Adipocyte (in vitro differentiated cells): ENCODE results near the gene CAMTA1.

Experiments
- DNase-seq: peaks from one replicate; pipeline ENCODE4 v3.0.0-alpha.2; 2015; ENCODE audit warnings: low read depth
- H3K27me3 ChIP-seq: replicated peaks from 2 replicates; pipeline ENCODE4 v1.7.0; 2013; ENCODE audit warnings: mild to moderate bottlenecking, low read length, moderate library complexity; ENCODE audit not compliant: control insufficient read depth, insufficient read depth
- H3K36me3 ChIP-seq: 2 replicates; pipeline ENCODE4 v1.7.0; 2013; ENCODE audit warnings: low read length, mild to moderate bottlenecking, moderate library complexity; ENCODE audit not compliant: control insufficient read depth, insufficient read depth, severe bottlenecking
- H3K4me1 ChIP-seq: 2 replicates; pipeline ENCODE4 v1.7.0; 2013; ENCODE audit warnings: mild to moderate bottlenecking, low read length, moderate library complexity; ENCODE audit not compliant: control insufficient read depth, insufficient read depth
- H3K4me3 ChIP-seq: 2 replicates; pipeline ENCODE4 v1.7.0; 2013; ENCODE audit warnings: mild to moderate bottlenecking, low read length, moderate library complexity
- H3K9ac ChIP-seq: 2 replicates; pipeline ENCODE4 v1.7.0; 2013; ENCODE audit warnings: mild to moderate bottlenecking, low read length, moderate library complexity
- H3K9me3 ChIP-seq: 2 replicates; pipeline ENCODE4 v1.7.0; 2013; ENCODE audit warnings: mild to moderate bottlenecking, low read length, moderate library complexity; ENCODE audit not compliant: control insufficient read depth

The CAMTA1 gene

DNA sequence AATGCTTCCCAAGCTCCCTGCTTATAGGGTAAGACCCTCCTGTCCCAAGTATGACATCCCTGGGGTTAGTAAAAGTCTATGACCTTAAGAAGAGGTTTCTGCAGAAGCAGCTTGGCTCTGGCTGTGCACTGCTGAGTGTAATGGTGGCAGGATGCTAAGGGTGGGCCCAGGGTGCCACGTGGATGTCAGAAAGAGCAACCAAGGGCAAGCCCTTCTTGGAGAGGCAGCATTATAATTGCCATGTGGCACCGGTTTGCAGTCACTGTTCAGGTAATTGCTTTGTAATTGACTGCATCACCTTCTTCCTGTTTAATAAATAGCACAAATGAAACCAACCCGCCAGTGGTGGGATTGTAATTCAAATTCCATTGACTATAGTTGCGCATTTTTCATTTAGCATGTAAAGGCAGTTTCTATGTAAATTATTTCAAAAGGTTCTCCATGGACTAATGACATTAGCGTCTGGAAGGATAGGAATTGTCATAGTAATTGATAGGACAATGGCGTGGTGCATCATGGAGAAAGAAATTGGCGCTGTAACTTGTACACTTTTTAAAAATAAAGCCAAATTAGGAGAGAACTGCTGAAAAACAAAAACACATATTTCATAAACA lies 495.2 kb downstream of the CAMTA1 start:
- Histone ChIP-seq H3K36me3 (no peaks in the 10 kb centered on the region), H3K27me3 (no peaks in the 10 kb centered on the region), H3K4me1 (peaks cover 26% of the 10 kb centered on the region), H3K9ac (no peak overlapping the region), H3K4me3 (no peak overlapping the region), H3K9me3 (no peaks in the 10 kb centered on the region)
- DNase-seq: no peak

DNA sequence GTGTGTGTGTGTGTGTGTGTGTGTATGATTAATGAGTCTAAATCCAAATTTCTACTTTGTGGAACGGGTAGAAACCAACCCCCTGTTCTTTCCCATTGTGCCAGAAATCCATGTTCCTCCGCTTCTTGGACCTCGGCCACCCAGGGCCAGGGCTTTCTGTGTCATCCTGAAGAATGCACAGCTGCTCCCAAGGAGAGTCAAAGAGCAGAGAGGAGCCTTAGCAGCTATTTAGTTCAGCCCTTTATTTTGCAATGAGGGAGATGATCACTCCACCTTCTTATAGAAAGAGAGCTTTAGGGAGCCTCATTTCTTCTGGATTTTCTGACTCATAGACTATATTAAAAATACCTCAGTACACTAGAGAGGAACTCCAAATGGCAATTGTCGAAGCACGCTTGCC lies 496.6 kb downstream of the CAMTA1 start:
- H3K9ac ChIP-seq: peak overlapping the region; percentile 22
- H3K36me3 ChIP-seq: no peaks in the 10 kb centered on the region
- peaks cover 26% of the 10 kb centered on the region for H3K4me1 ChIP-seq
- peak overlapping the region; percentile 23 for H3K4me3 ChIP-seq
- DNase-seq: peak; percentile 15
- H3K27me3 ChIP-seq: no peaks in the 10 kb centered on the region
- H3K9me3 ChIP-seq: no peaks in the 10 kb centered on the region

DNA sequence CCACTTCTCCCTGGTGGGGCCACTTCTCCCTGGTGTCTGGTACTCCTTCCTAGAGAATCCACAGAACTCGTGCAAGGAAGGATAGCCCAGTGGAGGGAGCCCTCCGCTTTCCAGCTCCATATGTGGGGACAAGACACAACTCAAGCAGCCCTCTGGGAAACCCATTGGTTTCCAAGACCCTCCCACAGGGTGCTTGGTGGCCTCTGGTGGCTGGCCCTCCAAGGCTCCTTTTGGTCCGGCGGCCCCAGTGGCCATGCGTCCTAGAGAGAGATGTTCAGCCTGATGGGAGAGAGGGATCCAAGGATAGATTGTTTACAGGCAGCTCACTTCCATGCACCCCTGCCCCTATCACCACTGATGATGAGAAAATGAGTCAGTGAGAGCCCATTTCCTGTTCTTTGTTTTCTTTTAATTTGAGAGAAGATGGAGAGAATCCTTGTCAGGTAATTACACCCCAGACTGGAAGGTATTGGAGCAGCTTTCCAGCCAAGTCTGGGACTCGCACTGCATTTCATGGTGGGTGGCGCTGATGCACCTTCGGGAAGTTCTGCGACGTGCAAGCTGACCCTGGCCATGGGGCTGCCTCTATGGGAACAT lies 499.7 kb downstream of the CAMTA1 start:
- Histone ChIP-seq H3K4me3 (no peak overlapping the region), H3K36me3 (no peaks in the 10 kb centered on the region), H3K9me3 (no peaks in the 10 kb centered on the region), H3K27me3 (no peaks in the 10 kb centered on the region), H3K4me1 (peaks cover 18% of the 10 kb centered on the region), H3K9ac (no peak overlapping the region)
- DNase-seq: no peak

GRCh38 chr1:7285856-7286454 lies 500.7 kb downstream of the CAMTA1 start:
- no peaks in the 10 kb centered on the region for H3K9me3 ChIP-seq
- no peak overlapping the region for H3K9ac ChIP-seq
- H3K36me3 ChIP-seq: no peaks in the 10 kb centered on the region
- H3K4me3 ChIP-seq: no peak overlapping the region
- no peak for DNase-seq
- H3K4me1 ChIP-seq: peaks cover 21% of the 10 kb centered on the region
- H3K27me3 ChIP-seq: no peaks in the 10 kb centered on the region

- Histone ChIP-seq H3K27me3 (no peaks in the 10 kb centered on the region), H3K4me1 (peaks cover 20% of the 10 kb centered on the region), H3K4me3 (no peak overlapping the region), H3K9me3 (no peaks in the 10 kb centered on the region), H3K36me3 (no peaks in the 10 kb centered on the region), H3K9ac (no peak overlapping the region)
- DNase-seq: no peak
These were observed 501.8 kb downstream of the CAMTA1 start for GRCh38 chr1:7287013-7287412.

GRCh38 chr1:7288992-7289391 lies 503.7 kb downstream of the CAMTA1 start:
- Histone ChIP-seq H3K36me3 (no peaks in the 10 kb centered on the region), H3K4me3 (no peak overlapping the region), H3K4me1 (peaks cover 20% of the 10 kb centered on the region), H3K9me3 (no peaks in the 10 kb centered on the region), H3K27me3 (no peaks in the 10 kb centered on the region), H3K9ac (no peak overlapping the region)
- DNase-seq: no peak

GRCh38 chr1:7289694-7290093 lies 504.4 kb downstream of the CAMTA1 start:
- no peak for DNase-seq
- H3K9ac ChIP-seq: no peak overlapping the region
- no peak overlapping the region for H3K4me3 ChIP-seq
- H3K9me3 ChIP-seq: no peaks in the 10 kb centered on the region
- H3K36me3 ChIP-seq: no peaks in the 10 kb centered on the region
- no peaks in the 10 kb centered on the region for H3K27me3 ChIP-seq
- H3K4me1 ChIP-seq: peaks cover 20% of the 10 kb centered on the region

DNA sequence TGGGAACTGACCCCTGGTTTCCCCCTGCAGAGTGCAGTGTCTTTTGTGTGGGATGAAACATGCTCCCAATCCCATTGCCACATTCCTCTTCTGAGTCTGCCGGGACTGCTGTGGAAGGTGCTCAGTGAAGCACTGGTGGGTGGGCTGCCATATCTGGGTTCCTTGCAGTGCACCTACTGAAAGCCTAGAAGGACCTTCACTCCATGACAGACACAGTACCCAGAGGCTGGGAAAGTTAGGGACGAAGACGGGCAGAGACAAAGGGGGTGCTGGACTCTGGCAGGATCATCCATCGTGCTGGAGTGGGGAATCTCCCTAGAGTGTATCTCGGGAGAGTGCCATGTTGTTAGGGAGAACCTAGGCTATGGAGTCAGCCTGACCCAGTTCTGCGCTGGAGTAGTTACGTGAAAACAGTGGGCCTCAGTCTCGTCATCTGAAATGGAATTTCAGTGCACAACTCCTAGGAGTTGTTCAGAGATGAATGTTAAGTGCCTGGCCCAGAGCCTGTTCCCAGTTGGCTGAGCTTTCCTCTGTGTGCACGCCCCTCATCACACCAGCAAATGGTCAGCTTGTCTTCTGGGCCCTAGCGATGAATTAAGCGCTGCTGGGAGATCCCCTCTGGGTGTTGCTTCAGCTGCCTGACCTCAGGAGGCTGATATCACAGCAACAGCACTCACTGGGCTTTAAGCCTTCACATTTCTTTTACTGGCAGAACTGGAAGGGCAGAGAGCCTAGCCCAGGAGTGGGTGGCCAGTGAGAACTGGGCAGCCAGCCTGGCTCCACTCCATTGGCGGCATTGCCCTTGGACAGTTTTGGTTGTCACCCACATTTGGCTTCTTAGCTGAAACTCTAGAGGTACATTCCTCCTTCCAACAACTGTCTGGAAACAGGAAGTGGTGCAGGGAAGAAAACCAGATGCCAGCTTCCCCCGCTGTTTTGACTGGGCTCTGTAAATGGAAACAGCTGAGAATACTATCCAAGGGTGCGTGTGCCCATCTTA lies 506.0 kb downstream of the CAMTA1 start:
- no peaks in the 10 kb centered on the region for H3K9me3 ChIP-seq
- no peaks in the 10 kb centered on the region for H3K36me3 ChIP-seq
- H3K27me3 ChIP-seq: no peaks in the 10 kb centered on the region
- peaks cover 23% of the 10 kb centered on the region for H3K4me1 ChIP-seq
- peak; percentile 73 for DNase-seq
- H3K4me3 ChIP-seq: peak overlapping the region; percentile 31
- peak overlapping the region; percentile 35 for H3K9ac ChIP-seq

- Histone ChIP-seq H3K9me3 (peaks cover 6% of the 10 kb centered on the region), H3K27me3 (no peaks in the 10 kb centered on the region), H3K4me3 (peak overlapping the region; percentile 31), H3K4me1 (peaks cover 23% of the 10 kb centered on the region), H3K36me3 (no peaks in the 10 kb centered on the region), H3K9ac (no peak overlapping the region)
- no peak for DNase-seq
These were observed 506.9 kb downstream of the CAMTA1 start for GRCh38 chr1:7292036-7292681.

- H3K4me1 ChIP-seq: peaks cover 23% of the 10 kb centered on the region
- H3K9me3 ChIP-seq: peaks cover 8% of the 10 kb centered on the region
- no peak overlapping the region for H3K9ac ChIP-seq
- H3K4me3 ChIP-seq: no peak overlapping the region
- DNase-seq: no peak
- no peaks in the 10 kb centered on the region for H3K27me3 ChIP-seq
- no peaks in the 10 kb centered on the region for H3K36me3 ChIP-seq
These were observed 507.6 kb downstream of the CAMTA1 start for GRCh38 chr1:7292714-7293419.
